SHP77 treated with DMSO at 0.1 percent for 48 hours (cell line): ENCODE data around the gene ILKAP.

Experiments
- DNase-seq: peaks from one replicate; lab custom pipeline; 2025; lab: John Stamatoyannopoulos, UW

ILKAP gene

GRCh38 chr2:238122287-238123217 is 80.9 kb downstream of the ILKAP start:
- DNase-seq: no peak

GRCh38 chr2:238121511-238122286 is 81.8 kb downstream of the ILKAP start:
- no peak for DNase-seq

- no peak for DNase-seq
Observed at GRCh38 chr2:238120463-238121298, 82.8 kb downstream of the ILKAP start.
